Measurements from ENCODE around the gene QSER1.

DNA sequence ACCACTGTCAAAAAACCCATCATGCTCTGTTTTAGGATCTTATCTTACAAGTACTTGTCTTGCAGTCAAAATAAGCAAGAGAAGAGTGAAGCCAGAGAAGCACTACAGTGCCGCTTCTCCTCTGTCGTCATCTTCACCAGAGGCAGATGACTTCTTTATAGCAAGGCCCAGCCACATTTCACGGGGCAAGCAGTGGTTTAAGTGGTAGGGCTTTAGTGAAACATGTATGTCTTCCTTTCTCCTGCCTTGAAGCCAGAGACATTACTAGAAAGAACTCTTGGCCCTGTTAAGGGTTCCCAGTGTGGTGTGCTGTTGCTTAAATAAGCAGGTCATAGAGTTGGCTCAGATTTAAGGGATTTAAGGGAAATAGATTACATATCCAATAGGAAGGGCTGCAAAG, 80.2 kb downstream of the QSER1 start:
- TF ChIP-seq, protein P1, sequence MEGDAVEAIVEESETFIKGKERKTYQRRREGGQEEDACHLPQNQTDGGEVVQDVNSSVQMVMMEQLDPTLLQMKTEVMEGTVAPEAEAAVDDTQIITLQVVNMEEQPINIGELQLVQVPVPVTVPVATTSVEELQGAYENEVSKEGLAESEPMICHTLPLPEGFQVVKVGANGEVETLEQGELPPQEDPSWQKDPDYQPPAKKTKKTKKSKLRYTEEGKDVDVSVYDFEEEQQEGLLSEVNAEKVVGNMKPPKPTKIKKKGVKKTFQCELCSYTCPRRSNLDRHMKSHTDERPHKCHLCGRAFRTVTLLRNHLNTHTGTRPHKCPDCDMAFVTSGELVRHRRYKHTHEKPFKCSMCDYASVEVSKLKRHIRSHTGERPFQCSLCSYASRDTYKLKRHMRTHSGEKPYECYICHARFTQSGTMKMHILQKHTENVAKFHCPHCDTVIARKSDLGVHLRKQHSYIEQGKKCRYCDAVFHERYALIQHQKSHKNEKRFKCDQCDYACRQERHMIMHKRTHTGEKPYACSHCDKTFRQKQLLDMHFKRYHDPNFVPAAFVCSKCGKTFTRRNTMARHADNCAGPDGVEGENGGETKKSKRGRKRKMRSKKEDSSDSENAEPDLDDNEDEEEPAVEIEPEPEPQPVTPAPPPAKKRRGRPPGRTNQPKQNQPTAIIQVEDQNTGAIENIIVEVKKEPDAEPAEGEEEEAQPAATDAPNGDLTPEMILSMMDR (IDR thresholded peaks at IDR 0.05; ENCODE audit: low read depth, low read length, missing input control), result no peak
- TF ChIP-seq EGR1 (IDR thresholded peaks at IDR 0.05; ENCODE audit: low read depth in 2 of 2) (no peak), RAD21 (IDR thresholded peaks at IDR 0.05) (no peak), SP1 (IDR thresholded peaks at IDR 0.05) (no peak)

All from liver (tissue), 3 donors.